A673 (cell line): ENCODE data around the gene RLIM. TPM values are rescaled to one million over a fixed set of nuclear protein-coding genes. Genes with fewer than 3 reads are reported as not detected.

Experiments used
- total RNA-seq: library from RNA; stranded (reverse); gene quantifications from 2 replicates; pipeline ENCODE4 v1.2.3, GENCODE V29; 2021

The RLIM gene
- total RNA-seq, 1 experiment from 2014 or later, result 57.7 TPM

Other genes starting within 250 kb of the RLIM start
- gene SLC16A2, start 193.1 kb downstream of the RLIM start, total RNA-seq, result 17.8 and 24.7 TPM in 2 replicates